Measurements from ENCODE around the gene RAB31.

The RAB31 gene

DNA sequence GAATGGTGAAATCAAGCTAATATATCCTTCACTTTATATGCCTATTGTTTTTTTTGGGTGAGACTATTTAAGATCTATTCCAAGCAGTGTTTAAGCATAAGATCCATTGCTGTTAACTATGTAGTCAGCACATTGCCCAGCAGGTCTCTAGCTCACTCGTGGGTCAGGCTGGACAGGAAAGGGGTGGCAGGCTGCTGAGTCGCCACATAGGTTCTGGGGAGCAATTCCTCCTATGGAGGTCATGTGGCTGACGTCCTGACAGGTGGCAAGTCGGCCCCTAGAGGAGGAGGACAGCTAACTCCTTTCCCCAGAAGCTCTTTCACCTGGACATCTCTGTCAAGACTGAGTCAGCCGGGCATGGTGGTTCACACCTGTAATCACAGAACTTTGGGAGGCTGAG is 13.9 kb upstream of the RAB31 start:
- no peak for DNase-seq

DNA sequence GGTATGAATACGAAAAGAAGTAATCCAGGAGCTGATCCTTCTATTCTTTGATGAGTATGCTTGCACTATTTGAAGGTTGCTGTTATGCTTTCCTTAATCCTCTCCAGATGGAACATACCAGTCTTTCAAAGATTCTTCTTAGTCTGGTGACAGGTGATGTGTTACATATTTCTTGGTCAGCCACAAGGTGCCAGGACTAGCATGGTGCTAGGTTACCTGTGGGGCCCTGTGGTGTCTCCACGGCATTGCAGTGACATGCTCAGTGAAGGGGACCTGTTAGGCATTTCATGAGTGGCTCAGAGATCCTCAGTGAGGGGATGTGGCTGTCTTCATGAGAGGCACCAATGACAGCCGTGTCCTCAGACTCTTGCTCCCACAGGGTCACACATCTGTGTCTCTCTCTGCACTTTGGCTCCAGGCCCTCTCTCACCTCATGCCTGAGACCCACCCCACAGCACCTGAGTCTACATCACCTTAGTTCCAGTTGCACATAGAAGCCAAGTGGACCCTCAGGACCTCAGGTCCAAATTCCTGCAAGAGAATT is 13.1 kb upstream of the RAB31 start:
- DNase-seq, result no peak

DNA sequence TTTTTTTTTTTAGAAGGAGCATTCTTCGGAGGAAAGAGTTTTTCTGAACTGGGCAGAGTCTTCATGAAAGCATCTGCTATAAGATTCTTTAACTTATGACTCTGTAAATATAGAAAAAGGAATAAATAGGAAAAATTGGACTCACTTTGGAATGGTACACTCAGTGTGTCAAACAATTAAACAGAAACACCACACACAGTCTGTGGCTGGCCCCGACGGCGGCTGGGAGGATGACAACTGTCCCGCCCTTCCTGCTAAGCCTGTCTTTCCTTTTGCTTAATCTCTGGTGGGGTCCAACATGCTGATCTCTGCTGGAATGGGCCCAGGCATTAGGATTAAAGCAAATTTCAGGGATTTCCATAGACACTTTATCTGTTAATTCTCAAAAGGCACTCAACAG is 12.5 kb upstream of the RAB31 start:
- no peak for DNase-seq

DNA sequence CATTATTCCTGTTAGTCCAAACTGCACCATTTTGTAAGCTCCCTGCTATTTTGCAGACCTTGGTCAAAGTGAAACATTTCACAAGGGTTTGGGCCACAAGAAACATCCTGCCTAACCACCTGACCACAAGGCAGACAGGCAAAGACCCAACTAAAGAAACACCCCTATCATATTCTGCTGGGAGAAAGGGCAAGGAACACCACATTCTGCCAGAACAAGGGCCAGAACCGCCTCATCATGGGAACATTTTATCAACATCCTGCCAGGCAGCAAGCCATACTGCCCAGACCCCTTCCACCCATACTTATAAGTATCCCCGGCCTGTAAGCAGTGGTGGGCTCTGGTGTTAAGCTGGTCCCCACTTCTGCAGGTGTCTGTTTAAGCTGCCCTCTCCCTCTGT is 12.0 kb upstream of the RAB31 start:
- no peak for DNase-seq

DNA sequence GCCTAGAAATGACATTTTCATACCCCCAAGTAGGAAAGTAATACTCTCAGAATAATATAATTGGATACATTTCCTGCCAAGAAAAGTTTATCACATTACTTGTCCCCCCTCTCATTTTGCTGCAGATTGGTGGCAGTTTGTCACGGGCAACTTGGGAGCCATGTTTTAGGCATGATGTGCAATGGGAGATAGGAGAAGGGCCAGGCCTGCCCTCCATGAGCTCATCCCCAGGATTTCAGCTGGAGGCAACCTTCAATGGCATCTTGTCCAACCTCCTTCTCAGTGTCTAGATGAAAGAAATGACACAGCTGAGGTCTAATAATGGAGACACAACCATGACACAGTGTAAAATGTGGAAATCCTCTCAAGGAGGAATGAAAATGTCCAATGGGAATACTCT is 11.4 kb upstream of the RAB31 start:
- DNase-seq, result no peak

DNA sequence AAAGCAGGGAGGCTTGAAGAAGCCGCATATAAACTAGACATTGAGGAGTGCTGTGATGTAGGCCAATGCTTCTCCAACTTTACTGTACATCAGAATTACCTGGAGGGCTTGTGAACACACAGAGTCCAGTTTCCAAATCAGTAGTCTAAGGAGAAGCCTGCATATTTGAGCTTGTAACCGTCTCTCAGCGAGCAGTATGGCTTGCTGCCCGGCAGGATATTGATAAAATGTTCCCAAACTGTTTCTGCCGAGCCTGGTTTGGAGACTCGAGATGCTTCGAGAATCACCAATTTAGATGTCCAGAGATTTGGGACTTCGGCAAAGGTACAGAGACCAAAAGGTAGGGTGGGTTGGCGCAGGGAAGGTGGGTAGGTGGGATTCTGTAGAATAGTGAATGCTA is 11.0 kb upstream of the RAB31 start:
- no peak for DNase-seq

DNA sequence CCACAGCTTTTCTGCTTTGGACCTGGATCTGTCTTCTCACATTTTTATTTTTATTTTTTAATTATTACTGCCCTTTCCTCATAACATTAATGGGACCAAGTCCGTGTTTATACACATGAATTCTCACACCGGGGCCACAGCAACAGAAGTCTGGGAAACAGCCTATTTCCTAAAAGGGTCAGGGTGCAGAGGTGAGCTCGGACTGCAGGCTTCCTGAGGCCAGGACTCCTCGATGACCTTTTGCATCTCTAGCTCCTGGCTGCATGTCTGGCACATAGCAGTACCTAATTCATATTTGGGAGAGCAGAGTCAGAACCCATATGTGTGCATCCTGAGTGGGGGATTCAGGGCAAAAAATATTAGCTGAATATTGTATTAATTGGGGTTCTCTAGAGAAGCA is 9.6 kb upstream of the RAB31 start:
- DNase-seq, result no peak

DNA sequence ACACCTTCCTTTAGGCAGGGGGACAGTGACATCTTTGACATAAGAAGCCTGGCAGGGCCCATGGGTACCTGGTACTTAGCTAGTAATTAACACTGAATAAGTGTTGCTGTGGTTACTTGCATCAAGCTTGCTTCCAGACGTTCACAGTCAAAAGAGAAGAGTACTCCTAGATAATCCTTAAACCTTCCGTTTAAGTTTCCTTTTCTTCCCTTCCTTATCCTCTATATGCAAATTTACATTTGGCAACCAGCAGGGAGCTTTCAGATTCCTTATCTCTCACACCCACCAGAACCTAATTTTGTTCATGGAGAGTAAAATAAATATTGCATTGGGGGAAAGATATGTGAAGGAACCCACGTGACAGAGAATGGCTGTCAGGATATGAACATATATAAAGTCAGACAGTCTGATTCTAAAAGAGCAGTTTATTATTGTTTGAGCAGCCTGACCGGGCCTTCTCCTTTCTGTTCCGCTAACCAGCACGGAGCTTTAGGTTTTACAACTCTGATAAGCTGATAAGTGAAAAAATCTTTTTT is 7.8 kb upstream of the RAB31 start:
- DNase-seq, result no peak

DNA sequence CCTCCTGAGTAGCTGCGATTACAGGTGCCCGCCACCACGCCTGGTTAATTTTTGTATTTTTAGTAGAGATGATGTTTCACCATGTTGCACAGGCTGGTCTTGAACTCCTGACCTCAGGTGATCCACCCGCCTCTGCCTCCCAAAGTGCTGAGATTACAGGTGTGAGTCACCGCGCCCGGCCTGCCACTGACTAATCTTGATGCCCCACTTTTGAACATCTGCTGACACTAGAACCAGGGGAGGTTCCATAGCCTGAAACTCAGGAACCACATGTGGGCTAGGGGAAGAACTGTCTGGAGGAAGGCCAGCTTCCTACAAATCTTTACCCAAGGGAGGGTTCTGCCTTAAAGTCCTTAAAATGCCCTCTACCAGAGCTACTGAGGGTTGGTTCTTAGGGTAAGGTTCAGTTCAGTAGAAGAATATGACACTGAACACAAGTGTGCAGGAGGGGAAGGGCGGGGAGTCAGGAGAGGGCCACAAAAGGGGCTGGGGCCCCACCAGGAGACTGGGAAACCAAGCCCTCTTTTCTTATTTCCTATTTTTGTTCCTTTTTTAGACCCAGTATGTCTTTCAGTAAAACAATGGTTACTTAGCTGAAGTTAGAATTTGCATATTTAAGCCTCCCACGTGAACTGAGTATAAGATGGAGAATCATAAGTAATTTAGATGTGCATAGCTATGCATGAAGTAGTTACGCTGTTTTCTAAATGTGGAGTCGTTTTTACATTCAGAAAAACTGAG is 6.3 kb upstream of the RAB31 start:
- DNase-seq, result no peak

DNA sequence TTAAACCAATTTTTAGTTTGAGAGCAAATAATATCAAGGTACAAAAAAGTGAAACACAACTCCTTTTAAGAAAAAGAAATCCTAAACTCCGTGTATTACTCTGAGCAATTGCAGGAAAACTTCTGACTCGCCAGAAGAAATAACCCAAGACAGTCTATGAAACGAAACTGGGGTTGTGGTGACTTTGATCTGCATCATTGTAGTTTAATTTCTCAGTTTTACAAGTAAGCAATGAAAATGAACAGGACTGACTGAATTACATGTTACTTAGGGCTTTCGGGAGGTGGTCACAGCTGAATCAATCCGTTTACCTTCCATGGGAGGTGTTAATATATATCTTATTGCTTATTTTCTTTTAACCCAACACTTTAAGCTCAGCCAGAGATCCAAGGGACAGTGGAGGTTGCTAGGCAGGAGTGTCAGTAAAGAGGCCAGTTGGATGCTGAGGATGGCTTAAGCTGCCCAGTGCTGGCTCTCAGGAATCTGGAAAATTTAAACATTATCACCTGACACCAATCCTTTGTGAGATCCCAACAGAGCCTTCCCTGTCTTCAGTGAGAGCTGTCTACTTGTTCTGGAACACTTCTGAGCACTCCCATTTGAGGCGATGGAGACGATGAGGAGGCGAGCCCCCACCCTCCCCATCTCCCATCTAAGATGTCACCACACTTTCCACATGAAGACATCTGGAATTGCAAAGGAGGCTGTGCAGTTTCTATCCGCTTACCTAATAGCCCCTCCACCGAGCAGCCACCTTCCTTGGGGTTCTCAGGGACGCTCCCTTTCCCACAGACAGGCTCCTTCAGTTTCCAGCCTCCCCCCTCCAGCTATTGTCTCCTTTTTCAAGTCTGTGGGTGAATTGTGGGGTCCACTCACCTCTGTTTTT is 3.6 kb upstream of the RAB31 start:
- DNase-seq, result no peak

DNA sequence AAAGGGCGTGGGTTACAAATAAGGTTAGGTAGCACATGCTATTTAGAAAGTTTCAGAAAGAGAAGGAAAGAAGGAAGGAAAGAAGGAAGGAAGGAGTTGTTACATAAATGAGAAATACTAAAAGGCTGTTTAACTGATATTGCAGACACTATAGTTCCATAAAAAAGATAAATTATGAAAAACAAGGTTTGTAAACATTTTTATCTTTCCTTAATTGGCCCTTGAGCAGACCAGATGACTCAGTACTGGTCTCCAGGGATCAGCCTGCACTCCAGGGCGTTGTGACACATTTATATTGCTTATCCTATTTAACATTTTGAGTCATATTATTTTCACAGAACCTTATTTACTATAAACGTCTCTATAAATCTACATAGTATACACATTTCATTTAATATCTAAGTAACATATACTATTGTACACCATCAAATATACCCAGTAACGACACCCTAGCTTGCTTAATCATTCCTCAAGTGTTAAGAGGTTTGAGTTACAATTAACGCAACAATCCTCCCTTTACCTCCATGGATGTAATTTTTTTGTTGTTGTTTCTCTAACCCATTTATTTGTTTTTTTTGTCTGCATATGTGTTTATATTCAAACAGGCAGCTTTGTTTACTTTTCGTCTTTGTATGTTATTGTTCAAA is 2.8 kb upstream of the RAB31 start:
- DNase-seq, result no peak

DNA sequence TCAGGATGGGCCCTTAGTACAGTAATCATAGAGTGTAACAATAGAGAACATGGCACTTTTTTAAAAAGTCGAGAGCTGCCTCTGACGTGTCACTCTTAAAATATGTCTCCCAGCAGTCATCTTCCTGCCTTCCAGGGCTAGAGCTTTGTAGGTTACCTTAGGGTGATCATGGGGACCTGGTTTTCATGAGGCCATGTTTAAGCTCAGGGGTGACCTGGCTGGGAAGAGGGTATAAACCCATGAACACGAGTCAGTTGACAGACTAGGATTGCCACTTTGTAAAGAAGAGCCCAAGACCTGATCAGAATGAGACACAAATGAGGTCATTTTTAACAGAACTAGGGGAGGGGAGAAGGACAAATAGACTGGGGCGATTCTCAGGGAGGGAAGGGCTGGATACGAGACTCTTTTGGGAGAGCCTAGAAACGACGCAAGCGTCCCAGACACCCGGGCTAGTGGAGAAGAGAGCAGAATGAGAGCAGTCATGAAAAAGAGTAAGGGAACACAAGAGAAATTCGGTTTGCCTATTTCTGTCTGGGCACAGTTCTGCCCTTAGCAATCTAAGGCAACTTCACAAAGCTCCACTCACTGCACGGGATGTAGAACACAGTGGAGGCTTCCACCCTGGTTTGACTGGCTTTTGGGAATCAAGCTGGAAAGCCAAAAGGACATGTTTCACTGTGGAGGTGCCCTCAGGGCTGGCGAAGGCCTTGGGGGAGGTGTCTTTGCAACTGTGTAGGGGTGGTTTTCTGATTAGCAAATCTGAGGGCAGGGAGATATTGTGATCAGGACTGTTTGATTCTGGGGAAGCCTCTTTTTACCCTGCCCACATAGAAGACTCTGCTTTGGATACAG is 1.8 kb upstream of the RAB31 start:
- DNase-seq, result no peak

DNA sequence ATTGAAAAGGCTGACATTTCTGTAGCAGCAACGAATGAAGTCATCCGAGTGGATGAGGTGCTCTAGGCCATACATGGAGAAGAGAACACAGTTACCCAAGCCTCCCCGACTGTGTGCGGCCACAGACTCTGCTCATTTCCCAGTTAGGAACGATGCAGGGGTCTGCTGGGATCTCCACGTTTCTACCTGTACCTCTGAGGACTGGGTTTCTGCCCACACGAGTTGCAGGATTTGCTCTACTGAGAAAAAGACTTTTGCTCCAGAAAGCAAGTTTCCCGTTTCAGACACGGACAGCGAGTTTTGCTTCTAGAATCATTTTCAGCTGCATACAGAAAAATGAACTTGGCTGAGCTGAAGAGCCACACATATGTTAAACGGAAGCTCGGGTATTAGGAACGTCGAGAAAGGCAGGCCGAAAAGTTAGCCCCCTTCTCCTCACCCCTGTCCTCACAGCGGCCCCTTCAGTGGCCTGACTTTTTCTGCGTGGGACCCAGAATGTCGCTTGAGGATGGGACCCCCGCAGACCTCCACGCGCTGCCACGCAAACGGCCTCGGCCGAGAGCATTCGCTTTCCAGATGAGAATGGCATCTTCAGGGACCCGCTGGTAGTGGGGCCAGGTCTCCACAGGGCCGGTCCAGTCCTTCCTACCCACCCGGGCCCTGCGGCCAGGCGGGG is 582 bp upstream of the RAB31 start:
- no peak for DNase-seq

DNA sequence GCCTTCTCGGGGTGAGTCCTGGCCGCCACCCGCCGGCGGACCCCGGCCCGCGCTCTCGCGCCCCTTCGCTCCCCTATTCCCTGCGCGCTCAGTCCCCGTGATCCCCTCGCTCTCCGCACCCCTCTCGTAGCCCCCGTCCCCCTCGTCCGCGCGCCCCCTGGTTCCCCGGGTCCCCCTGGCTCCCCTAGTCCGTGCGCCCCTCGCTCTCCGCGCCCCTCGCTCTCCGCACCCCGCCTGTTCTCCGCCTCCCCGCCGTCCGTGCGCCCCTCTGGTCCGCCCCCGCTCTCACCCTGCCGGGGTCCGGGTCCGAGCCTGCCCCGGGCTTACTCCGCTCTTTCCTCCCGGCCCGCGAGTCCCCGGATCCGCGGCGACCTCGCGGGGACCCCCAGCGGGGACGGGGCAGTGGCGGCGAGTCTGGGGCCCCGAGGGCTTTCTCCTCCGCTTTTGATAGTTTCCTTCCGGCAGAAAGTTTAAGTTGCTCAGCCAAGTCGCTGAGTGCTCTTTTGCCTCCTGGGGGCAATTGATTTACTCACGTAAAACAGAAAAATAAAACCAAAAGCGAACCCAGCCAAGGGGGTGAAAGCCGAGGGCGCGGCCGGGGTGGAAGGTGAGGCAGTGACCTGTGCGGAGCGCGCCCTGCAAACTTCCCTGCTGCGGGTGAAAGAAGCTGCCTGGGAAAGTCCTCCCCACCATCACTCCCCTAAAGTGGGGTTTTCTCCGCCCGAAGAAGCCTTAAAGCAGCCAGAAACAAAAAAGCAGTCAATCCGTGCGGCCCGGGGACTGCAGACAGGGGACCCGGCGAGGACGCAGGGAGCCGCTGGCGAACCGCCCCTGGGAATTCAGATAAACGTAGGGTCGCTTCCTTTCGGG is 568 bp downstream of the RAB31 start:
- DNase-seq, result peak; percentile 43

DNA sequence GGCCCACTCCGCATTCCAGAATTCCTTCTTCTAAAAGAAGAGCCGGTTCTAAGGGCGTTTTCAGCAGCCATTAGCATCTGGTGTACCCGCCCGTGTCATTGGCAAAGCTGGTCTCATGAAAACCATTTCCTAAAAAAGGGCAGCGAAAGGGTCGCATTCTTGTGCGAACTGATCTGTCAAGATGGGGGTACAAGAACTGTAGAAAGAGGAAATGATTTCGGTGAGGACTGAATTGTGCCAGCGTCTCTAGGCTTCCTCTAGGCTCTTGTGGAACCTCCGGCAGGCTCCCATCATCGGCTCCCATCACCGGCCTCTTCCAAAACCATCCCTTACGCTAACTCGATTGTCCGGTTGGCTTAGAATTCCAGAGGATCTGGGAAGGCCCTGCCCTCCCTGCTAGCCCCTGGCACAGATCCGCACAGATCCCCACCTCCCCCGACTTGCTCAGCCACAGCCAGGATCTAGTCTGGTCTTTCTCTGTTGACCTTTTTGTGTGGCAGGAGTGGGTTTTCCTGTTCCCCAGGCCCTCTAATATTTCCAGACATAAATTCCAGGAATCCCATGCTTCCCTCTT is 1.3 kb downstream of the RAB31 start:
- peak; percentile 58 for DNase-seq

DNA sequence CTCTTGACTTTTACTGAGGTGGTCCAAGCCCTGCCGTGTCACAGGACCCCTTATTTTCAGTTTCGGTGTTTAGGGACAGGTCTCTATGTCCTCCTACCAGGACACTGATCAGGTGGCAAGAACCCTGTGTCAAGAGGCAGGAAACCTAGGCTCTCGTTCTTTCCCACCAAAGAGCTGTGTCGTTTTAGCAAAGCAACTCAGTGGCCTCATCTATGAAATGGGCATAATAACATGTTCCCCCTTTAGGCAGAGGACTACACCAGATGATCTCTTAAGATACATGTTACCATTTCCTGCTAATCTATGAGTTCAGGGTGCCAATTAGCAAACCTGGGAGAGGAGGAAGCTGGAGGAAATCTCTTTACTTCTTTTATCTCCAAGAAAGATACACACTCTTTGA is 1.9 kb downstream of the RAB31 start:
- DNase-seq, result no peak

DNA sequence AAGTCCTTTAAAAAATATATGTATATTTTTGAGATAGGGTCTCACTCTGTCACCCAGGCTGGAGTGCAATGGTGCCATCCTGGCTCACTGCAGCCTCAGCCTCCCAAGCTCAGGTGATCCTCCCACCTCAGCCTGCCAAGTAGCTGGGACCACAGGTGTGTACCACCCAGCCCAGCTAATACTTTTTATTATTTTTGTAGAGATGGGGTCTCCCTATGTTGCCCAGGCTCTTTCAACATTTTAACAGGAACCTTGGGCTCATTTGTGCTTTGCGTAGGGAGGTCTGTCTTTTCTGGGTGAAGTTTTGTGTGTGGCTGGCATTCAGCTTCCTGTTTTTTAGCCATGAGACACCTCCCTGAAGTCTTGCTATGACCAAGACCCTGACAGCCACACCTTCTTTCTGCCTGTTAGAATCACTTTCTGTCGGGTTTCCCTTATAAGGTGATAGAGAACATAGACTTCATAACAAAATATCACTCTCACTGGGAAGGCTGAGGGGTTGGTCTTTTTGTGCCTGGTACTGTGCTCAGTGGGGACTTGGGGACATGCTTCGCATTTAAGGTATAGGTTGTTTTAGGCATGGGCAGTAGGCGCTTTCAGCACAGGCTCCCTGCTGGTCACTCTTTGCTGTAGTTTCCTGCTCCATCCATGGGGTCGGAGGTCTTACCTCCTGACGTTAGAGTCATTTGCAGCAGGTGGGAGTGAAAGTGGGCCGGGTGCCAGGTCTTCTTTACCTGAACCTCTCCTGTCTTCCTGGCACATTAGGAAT is 3.4 kb downstream of the RAB31 start:
- no peak for DNase-seq

DNA sequence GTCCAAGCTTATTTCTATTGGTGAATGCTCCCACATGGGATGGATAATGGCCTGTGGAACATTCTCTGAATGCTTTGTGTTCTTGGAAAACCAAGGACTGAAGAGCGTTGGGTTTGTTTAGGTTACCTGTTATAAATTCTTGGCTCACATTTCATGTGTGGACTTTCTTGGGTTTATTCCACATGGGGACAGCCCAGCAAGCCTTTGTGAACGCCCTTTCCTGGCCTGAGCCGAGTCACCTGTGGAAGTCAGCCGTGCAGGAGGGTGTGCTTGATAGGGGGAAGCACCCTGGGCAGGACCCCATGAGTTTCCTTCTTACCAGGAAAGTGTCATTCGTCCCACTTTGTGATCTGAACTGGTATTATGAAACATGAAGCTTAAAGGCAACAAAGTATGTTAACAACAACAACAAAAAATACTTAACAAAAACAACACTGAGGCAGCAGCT is 4.1 kb downstream of the RAB31 start:
- no peak for DNase-seq

DNA sequence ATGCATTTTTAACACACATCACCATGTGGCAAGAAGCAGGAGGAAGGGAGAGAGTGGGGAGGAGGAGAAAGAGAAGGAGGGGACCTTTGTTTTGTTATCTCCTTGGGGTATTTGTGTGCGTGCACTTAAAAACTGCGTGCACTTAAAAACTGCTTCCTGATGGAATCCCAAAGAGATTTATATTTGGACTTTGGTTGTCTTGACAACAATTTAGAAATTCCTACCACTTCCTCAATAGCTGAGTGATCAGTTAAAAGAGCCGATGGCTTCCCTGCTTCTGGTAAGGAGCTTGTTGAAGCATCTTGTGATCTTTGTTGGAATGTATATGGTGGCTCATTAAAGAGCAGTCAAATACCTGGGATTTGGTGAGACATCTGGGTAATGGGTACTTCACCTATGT is 4.5 kb downstream of the RAB31 start:
- DNase-seq, result no peak

Measured in left hindlimb (tissue), 1 donor.